Measurements from ENCODE around the gene SULT4A1. TPM values are rescaled to one million over a fixed set of nuclear protein-coding genes. Genes with fewer than 3 reads are reported as not detected.

The SULT4A1 gene
- total RNA-seq, 4 donors from 2014 or later: 0.34 to 0.47 TPM; not detected in 2

- Histone ChIP-seq H3K9me3 (no peaks in the 10 kb centered on the region), H3K27ac (no peak overlapping the region), H3K4me1 (peaks cover 8% of the 10 kb centered on the region), H3K36me3 (no peaks in the 10 kb centered on the region), H3K27me3 (peaks cover 47% of the 10 kb centered on the region), H3K4me3 (no peak overlapping the region)
- 74% methylated on average over 17 of the region's 17 CpGs for WGBS
- no peak for TF ChIP-seq POLR2AphosphoS5 (IDR thresholded peaks at IDR 0.05)
- TF ChIP-seq POLR2A (IDR thresholded peaks at IDR 0.05): no peak
- no peak for TF ChIP-seq CTCF (IDR thresholded peaks at IDR 0.05)
- no peak for TF ChIP-seq EP300 (IDR thresholded peaks at IDR 0.05)
- DNase-seq (ENCODE audit: low spot score in 2 of 2): peak in 1 of 2 donors; percentile 69
Observed at GRCh38 chr22:43823911-43824665, 38.2 kb downstream of the SULT4A1 start.

GRCh38 chr22:43823353-43823908, 38.9 kb downstream of the SULT4A1 start:
- Histone ChIP-seq H3K27ac (no peak overlapping the region), H3K27me3 (peaks cover 48% of the 10 kb centered on the region), H3K36me3 (no peaks in the 10 kb centered on the region), H3K9me3 (no peaks in the 10 kb centered on the region), H3K4me1 (peaks cover 8% of the 10 kb centered on the region), H3K4me3 (no peak overlapping the region)
- DNase-seq (ENCODE audit: low spot score in 2 of 2): peak in 1 of 2 donors; percentile 38
- no peak for TF ChIP-seq POLR2AphosphoS5 (IDR thresholded peaks at IDR 0.05)
- no peak for TF ChIP-seq POLR2A (IDR thresholded peaks at IDR 0.05)
- TF ChIP-seq CTCF (IDR thresholded peaks at IDR 0.05): no peak
- TF ChIP-seq EP300 (IDR thresholded peaks at IDR 0.05): no peak
- WGBS: 71% methylated on average over 10 of the region's 13 CpGs

- Histone ChIP-seq H3K4me1 (peaks cover 3% of the 10 kb centered on the region), H3K36me3 (no peaks in the 10 kb centered on the region), H3K27ac (no peak overlapping the region), H3K4me3 (no peak overlapping the region), H3K9me3 (no peaks in the 10 kb centered on the region), H3K27me3 (peaks cover 48% of the 10 kb centered on the region)
- WGBS: 60% methylated on average over 6 of the region's 22 CpGs
- DNase-seq (ENCODE audit: low spot score in 2 of 2): no peak
- no peak for TF ChIP-seq EP300 (IDR thresholded peaks at IDR 0.05)
Observed at GRCh38 chr22:43821606-43822425, 40.5 kb downstream of the SULT4A1 start.

GRCh38 chr22:43820651-43821305, 41.5 kb downstream of the SULT4A1 start:
- no peaks in the 10 kb centered on the region for H3K4me1 ChIP-seq
- no peak overlapping the region for H3K27ac ChIP-seq
- no peak overlapping the region for H3K4me3 ChIP-seq
- H3K27me3 ChIP-seq: peaks cover 48% of the 10 kb centered on the region
- H3K9me3 ChIP-seq: no peaks in the 10 kb centered on the region
- WGBS: 64% methylated on average over 16 of the region's 18 CpGs
- DNase-seq (ENCODE audit: low spot score in 2 of 2): no peak
- H3K36me3 ChIP-seq: no peaks in the 10 kb centered on the region
- no peak for TF ChIP-seq POLR2A (IDR thresholded peaks at IDR 0.05)
- no peak for TF ChIP-seq POLR2AphosphoS5 (IDR thresholded peaks at IDR 0.05)
- TF ChIP-seq CTCF (IDR thresholded peaks at IDR 0.05): no peak
- TF ChIP-seq EP300 (IDR thresholded peaks at IDR 0.05): no peak

- TF ChIP-seq CTCF (IDR thresholded peaks at IDR 0.05) (no peak), POLR2A (IDR thresholded peaks at IDR 0.05) (no peak), EP300 (IDR thresholded peaks at IDR 0.05) (no peak), POLR2AphosphoS5 (IDR thresholded peaks at IDR 0.05) (no peak)
- no peak for DNase-seq (ENCODE audit: low spot score in 2 of 2)
- Histone ChIP-seq H3K27ac (no peak overlapping the region), H3K9me3 (no peaks in the 10 kb centered on the region), H3K4me3 (no peak overlapping the region), H3K4me1 (no peaks in the 10 kb centered on the region), H3K36me3 (no peaks in the 10 kb centered on the region), H3K27me3 (peaks cover 46% of the 10 kb centered on the region)
- 63% methylated on average over 5 of the region's 13 CpGs for WGBS
Observed at GRCh38 chr22:43819931-43820640, 42.2 kb downstream of the SULT4A1 start.
